ENCODE measurements around the gene ANKK1.
A peak's percentile ranks its signal among the peaks of the same experiment; 100 is the strongest.

ANKK1 gene

DNA sequence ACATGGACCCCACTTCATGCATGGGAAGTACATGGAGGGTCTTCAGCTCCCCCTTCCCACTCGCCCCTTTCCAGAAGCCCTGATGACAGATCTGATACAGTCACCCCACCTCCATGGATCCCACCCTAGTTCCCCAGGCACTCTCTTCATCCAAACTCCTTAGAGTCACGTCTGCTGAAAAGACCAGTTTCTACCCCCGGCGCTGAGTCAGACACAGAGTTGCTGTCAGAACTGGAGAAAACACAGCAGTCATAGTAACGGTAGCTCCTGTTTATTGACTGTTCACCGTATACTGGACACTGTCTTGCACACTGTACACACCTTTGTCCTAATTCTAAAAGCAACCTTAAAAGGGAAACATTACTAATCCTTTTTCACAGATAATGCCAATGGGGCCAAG lies 58.5 kb downstream of the ANKK1 start:
- no peaks in the 10 kb centered on the region for H3K36me3 Mint-ChIP-seq
- no peaks in the 10 kb centered on the region for H3K4me1 Mint-ChIP-seq
- no peak overlapping the region for H3K27ac Mint-ChIP-seq
- DNase-seq (no peak), ATAC-seq (replicated peaks) (peak in 1 of 2 donors; percentile 38)
- H3K9me3 Mint-ChIP-seq = no peaks in the 10 kb centered on the region
- H3K27me3 Mint-ChIP-seq = peaks cover 15% of the 10 kb centered on the region in 2 donors
- H3K4me3 Mint-ChIP-seq = no peak overlapping the region

DNA sequence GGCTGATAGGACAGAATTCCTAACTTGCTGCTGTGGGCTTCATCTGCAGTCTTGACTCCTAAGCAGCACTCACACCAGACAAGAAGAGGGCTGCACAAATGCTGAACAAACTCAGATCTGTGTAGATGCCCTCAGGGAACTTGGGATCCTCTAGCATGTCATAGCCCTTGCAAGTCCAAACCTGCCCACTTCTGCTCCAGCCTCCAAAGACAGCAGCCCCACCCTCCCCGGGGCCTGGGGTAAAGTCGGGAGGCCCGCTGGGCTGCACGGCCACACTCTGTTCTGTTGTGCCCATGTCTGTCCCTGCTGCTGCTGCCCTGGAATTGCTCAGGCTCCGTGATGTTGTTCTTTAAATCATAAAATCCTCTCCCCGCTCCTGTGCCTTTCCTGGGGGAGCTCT lies 59.4 kb downstream of the ANKK1 start:
- no peak for ATAC-seq (replicated peaks)
- Mint-ChIP-seq H3K27ac (no peak overlapping the region), H3K27me3 (peaks cover 15% of the 10 kb centered on the region in 2 donors), H3K4me3 (no peak overlapping the region), H3K36me3 (no peaks in the 10 kb centered on the region), H3K4me1 (no peaks in the 10 kb centered on the region), H3K9me3 (no peaks in the 10 kb centered on the region)
- DNase-seq = no peak

DNA sequence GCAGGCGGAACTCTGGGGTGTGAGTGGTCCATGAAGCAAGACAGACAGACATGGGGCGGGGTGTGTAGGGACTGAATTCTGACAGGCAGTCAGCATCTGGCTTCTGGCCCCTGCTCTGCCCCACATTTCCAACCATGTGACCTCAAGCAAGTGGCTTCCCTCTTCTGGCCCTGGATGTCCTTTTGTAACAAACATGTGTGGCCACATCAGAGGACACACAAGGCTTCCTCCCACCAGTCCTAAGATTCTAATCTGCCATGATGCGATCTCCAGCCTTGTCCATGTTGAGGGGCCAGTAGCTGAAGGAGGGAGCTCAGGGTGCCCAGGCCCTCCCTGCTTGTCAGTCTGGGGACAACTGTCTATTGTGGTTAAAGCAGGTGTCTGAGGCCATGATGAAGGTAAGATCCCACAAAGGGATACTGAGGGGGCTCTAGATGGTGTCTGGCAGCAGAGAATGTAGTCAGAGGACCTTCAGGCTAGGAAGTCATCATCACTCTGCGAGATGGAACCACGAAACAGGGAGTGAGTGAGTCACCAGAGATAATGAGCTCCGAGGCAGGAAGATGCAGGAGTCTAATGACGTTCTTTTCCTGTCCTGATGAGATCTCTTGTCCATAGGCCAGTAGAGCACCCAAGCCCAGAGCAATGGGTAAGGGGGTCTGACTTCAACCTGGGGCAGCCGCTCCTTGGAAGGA lies 60.2 kb downstream of the ANKK1 start:
- DNase-seq = no peak
- Mint-ChIP-seq H3K4me3 (no peak overlapping the region), H3K4me1 (no peaks in the 10 kb centered on the region), H3K27ac (no peak overlapping the region), H3K27me3 (peaks cover 15% of the 10 kb centered on the region in 2 donors), H3K36me3 (no peaks in the 10 kb centered on the region), H3K9me3 (no peaks in the 10 kb centered on the region)
- no peak for ATAC-seq (replicated peaks)

DNA sequence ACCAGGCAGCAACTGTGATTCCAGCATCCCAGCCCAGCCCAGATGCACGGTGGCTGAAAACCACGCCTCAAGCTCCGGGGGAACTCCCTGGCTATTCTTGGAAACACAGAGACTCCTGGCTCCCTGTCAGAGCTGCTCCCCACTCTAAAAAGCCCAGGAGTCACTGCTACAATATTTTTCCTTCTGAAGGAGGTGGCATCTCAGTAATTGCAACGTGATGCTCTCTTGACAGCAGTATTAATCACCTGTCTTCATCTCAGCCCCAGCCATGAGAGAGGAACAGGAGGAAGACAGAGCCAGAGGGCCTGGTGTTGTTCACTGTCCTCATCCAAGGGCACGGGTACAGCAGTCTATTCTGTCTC lies 60.7 kb downstream of the ANKK1 start:
- Mint-ChIP-seq H3K4me3 (no peak overlapping the region), H3K4me1 (no peaks in the 10 kb centered on the region), H3K27me3 (peaks cover 15% of the 10 kb centered on the region in 2 donors), H3K9me3 (no peaks in the 10 kb centered on the region), H3K36me3 (no peaks in the 10 kb centered on the region), H3K27ac (no peak overlapping the region)
- ATAC-seq (replicated peaks) (no peak), DNase-seq (no peak)

DNA sequence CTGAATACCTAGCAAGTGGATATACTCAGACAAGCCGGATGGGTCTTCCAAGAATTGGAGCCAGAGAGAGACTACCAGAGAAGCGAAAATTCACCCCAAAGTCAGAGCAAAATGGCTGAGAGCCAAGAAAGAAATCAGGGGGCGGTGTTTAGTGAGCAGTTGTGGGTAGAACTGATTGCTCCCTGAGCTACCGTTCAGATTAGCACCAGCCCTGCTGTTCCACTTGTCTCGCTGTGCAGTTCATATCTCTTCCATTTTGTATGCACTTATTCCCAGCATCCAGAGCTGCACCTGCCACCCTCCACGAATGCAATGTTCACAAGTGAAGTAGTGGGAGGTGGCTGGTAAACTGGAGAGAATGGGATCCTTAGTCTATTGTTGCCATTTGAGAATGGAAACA lies 62.2 kb downstream of the ANKK1 start:
- DNase-seq = no peak
- Mint-ChIP-seq H3K36me3 (no peaks in the 10 kb centered on the region), H3K27ac (no peak overlapping the region), H3K4me3 (no peak overlapping the region), H3K27me3 (peaks cover 12 to 15% of the 10 kb centered on the region in 2 donors), H3K9me3 (no peaks in the 10 kb centered on the region), H3K4me1 (no peaks in the 10 kb centered on the region)
- no peak for ATAC-seq (replicated peaks)
